ENCODE measurements around the gene REPIN1.

DNA sequence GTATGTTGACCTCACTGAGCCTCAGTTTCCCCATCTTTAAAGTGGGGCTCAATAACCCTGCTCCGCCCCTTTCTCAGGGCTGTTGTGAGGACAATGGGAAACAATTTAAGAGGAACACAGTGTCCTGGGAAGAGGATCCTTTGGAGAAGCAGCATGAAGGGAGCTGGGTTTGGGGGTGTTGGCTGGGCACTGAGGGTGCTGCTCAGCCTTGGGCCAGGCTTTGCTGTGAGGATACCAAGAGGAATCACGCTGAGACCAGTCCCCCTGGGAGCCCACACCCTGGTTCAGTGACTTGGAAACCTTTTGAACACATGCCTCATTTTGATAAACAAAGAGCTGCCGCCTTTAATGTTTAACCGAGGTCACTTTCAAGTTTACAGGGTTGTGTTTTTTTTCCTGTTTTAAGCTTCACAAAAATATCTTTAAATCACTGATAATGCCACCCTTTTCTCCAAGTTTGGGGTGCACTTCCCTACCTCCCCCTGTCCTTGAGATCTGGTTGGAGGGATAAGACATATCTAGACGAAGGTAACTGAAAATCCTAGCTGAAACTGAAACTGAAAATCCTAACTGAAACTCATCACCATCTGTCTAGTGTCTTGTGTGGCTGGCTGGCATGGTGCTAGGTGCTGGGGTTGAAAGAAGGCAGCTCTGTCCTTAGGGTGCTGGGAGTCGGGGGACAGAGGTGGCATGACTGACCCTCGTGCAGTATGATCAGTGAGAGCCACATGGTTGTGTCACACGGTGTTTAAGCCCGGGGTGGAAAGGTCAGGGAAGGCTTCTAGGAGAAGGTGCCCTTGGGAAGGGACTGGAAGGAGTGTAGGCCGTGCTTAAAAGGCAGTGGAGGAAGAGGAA lies 38.2 kb downstream of the REPIN1 start:
- TF ChIP-seq, protein P1, sequence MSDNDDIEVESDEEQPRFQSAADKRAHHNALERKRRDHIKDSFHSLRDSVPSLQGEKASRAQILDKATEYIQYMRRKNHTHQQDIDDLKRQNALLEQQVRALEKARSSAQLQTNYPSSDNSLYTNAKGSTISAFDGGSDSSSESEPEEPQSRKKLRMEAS (IDR thresholded peaks at IDR 0.05), result no peak
- TF ChIP-seq, protein P2, sequence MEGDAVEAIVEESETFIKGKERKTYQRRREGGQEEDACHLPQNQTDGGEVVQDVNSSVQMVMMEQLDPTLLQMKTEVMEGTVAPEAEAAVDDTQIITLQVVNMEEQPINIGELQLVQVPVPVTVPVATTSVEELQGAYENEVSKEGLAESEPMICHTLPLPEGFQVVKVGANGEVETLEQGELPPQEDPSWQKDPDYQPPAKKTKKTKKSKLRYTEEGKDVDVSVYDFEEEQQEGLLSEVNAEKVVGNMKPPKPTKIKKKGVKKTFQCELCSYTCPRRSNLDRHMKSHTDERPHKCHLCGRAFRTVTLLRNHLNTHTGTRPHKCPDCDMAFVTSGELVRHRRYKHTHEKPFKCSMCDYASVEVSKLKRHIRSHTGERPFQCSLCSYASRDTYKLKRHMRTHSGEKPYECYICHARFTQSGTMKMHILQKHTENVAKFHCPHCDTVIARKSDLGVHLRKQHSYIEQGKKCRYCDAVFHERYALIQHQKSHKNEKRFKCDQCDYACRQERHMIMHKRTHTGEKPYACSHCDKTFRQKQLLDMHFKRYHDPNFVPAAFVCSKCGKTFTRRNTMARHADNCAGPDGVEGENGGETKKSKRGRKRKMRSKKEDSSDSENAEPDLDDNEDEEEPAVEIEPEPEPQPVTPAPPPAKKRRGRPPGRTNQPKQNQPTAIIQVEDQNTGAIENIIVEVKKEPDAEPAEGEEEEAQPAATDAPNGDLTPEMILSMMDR (IDR thresholded peaks at IDR 0.05 in 2 of 3, conservative IDR thresholded peaks at IDR 0.05 in 1 of 3; ENCODE audit: borderline replicate concordance in 1 of 3, insufficient read depth in 1 of 3, low read depth in 2 of 3, low read length in 2 of 3), result no peak
- no peak for TF ChIP-seq POLR2A (IDR thresholded peaks at IDR 0.05; ENCODE audit: borderline replicate concordance, extremely low read depth, insufficient read depth, insufficient read length)
- no peak for TF ChIP-seq POLR2AphosphoS5 (IDR thresholded peaks at IDR 0.05; ENCODE audit: low read depth, low read length)
- TF ChIP-seq YY1 (IDR thresholded peaks at IDR 0.05; ENCODE audit: extremely low read depth, insufficient replicate concordance, low read depth, low read length), result no peak
- TF ChIP-seq ZNF274 (IDR thresholded peaks at IDR 0.05; ENCODE audit: low read depth, low read length), result no peak
- TF ChIP-seq EZH2 (IDR thresholded peaks at IDR 0.05), result no peak
- no peak for TF ChIP-seq SIN3A (IDR thresholded peaks at IDR 0.05; ENCODE audit: low read depth)
